NCI-H748 (cell line): Measurements from ENCODE around the gene CALB2.
"Not testable (repeated sequence)": the region's sequence is repeated elsewhere in the genome, so short reads cannot be mapped to it uniquely, and the experiment has no call there.

Experiments
- DNase-seq: peaks from one replicate; lab custom pipeline; 2025; ENCODE audit not compliant: unreplicated experiment; lab: John Stamatoyannopoulos, UW

The CALB2 gene, protein sequence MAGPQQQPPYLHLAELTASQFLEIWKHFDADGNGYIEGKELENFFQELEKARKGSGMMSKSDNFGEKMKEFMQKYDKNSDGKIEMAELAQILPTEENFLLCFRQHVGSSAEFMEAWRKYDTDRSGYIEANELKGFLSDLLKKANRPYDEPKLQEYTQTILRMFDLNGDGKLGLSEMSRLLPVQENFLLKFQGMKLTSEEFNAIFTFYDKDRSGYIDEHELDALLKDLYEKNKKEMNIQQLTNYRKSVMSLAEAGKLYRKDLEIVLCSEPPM

DNA sequence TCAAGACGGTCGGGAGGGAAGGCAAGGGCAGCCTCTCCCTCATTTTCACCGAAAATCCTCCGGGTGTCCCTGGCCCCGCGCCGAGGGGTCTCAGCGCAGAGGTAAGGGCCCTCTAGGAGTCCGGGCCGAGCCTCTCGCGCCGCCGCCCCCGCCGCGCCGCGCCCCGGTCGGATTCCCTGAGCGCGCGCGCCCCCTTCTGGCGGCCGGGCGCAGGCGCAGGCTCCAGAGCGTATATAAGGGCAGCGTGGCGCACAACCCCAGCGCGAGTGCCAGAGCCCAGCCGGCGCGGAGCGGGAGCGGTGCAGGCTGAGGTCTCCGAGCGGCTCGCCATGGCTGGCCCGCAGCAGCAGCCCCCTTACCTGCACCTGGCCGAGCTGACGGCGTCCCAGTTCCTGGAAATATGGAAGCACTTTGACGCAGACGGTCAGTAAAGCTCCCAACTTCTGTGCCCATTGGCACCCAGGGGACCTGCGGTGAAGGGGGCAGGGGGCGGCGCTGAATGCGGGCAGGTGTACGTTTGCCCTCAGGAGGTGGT lies at the start of gene CALB2:
Gene CALB2, plus strand, starts transcription at position 260 of the 535 bp plus-strand sequence. Its CDS starts 70 bp downstream, at position 330.
- DNase-seq = peak; percentile 61

DNA sequence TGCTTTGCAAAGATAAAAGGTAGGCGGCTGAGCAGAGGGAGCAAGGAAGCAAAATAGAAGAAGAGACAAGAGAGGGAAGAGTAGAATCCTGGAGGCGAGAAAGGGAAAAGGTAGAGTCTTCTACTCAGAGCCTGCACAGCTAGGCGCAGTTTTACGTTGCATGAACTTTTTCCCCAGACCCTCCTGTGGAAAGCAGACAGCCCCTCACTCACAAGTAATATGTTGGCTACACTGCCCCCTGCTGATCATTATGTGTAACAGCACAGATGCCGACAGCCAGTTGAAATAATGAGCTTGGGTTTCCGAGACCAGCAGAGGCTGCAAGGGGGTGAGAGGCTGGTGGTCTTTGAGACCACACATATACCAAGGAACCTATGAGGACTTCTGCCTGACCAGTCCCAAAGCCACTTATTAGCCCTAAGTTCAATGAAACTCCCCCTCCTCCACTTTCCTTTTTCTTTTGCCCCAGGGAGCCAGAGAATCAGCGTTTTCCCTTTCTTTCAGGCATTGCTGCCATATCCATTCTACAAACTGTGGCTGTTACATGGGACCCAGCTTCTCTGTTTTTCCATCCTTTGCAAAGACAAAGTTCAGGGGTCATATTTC lies 46.9 kb upstream of the CALB2 start:
- peak; percentile 44 for DNase-seq

DNA sequence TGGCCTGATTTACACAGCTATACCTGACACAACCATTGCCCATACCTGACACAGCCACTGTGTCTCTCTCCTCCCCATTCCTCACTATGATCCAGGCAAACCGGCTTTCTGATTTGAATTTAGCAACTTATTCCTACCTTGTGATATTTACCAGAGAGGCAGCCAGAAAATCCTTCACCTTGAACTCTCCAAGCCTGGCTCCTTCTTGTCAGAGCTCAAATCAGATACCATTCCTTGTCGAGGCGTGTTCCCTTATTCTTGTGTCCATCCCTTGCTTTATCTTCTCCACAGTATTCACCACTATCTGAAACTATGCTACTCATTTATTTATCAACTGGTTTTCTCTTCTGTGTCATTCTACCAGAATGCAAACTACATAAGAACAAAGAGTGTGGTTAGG lies 44.9 kb upstream of the CALB2 start:
- not testable (repeated sequence) for DNase-seq

DNA sequence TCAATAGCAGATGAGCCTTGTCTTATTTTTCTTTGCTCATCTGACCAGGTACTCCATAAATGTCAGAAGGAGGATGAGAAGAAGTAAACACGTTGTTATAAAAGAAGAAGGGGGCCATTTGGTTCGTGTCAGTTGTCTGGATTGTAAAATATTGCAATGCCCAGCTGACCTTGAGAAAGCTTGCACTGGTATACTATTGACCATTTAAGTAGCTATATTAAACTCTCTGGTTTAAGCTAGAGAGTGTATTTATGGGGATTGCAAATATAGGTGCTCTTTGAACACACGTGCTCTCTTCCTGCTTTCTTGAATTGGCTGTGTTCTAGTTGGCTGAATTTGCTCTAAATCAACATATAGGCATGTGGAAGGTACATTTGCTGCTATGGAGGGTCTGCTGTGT lies 43.3 kb upstream of the CALB2 start:
- DNase-seq = no peak

DNA sequence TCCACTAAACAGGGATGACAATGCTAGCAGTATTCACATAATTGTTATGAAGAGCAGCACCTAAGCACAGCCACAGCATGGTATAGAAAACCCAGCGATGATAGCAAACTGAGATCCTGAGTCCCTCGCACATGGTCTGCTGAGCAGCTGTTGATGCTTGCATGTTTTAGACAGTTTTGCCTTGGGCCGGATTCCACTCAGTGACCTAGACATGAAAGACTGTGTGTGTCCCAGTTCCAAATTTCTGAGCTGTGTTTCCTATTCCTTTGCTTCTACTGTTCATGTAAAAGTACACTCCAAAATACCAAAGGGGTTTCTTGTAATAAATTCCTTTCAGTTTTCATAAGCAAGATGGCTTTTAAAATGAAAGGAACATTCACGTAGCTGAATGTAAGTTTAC lies 38.5 kb upstream of the CALB2 start:
- no peak for DNase-seq

DNA sequence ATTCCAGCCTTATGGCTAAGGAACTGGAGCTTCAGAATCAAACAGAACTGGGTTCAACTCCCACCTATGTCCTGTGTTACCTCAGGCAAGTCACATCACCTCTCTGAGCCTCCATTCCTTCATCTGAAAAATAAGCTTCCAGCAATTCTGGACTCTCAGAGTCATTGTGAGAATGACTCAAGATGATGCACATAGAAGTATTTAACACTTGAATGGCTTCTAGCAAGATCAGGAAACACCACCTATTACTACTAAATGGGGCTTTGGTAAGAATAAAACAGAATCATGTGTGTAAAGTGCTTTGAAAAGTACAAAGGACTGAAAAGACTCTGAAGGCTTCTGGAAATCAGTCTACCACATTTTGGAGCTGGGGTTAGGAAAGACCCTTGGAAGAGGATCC lies 30.8 kb upstream of the CALB2 start:
- DNase-seq = no peak

DNA sequence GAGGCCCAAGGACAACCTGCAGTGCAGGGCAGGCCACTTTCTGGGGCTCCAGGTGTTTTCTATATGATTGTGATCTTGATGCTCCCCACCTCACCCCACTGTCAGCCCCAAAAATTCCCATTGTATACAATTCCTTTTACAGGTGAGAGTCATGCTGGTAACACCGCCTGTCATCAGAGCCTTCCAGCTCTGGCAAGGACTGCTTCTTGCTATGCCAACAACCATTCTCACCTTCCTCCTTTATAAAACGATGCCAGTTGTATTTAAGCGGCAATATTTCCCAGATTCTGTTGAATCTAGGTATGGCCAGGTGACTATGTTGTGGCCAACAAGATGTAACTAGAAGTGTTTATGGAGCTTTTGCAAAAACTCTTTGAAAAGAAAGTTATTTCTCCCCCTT lies 30.4 kb upstream of the CALB2 start:
- DNase-seq = no peak

DNA sequence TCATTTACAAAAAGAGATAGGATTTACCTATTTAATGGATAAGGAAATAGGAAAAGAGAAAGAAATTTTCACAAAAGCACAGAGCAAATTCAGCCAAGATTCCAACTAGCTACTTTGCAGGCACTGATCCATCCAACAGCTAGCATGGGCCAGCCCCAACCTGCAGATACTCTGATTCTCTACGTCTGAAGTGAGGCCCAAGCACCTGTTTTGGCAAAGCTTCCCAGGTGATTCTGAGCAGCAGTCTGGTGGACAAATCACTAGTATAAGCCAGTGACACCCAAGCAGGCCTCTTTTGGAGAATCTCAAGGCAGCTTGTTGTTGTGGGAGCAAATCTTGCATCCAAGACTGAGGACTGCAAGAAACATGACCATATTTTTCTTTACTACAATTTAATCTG lies 20.9 kb upstream of the CALB2 start:
- no peak for DNase-seq

DNA sequence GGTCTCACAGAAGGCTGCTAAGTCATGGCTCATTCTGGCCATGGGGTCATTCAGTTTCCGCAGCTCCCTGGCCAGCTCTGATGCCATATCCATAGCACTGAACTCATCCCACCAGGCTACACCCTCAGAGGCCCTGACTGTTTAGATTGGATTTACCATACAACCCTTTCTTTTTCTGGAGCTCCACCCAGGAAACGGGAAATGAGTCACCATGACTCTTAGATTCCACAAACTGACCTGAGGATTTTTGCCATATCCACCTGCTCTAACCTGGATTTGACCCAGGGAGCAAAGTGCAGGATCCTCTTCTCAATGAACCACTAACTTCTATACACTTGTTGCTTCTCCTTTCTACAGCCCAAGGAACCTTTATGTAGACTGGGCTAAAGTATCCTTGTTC lies 20.3 kb upstream of the CALB2 start:
- no peak for DNase-seq

DNA sequence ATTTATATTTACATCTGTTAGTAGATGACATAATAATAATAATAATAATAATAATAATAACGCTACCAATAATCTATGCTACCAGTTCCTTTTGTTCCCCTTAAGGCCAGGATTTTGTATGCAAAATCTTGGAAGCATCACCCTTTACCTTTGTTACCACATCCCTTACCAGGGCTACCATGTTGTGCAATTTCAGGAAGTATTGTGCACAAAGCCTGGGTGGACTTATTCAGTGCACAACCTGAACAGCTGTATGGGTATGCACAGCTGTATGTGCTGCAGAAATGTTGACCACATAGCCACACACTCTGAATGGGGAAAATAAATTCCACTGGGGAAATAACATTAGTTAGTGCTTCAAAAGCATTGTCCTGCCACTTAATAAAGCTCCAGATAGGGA lies 19.9 kb upstream of the CALB2 start:
- no peak for DNase-seq

DNA sequence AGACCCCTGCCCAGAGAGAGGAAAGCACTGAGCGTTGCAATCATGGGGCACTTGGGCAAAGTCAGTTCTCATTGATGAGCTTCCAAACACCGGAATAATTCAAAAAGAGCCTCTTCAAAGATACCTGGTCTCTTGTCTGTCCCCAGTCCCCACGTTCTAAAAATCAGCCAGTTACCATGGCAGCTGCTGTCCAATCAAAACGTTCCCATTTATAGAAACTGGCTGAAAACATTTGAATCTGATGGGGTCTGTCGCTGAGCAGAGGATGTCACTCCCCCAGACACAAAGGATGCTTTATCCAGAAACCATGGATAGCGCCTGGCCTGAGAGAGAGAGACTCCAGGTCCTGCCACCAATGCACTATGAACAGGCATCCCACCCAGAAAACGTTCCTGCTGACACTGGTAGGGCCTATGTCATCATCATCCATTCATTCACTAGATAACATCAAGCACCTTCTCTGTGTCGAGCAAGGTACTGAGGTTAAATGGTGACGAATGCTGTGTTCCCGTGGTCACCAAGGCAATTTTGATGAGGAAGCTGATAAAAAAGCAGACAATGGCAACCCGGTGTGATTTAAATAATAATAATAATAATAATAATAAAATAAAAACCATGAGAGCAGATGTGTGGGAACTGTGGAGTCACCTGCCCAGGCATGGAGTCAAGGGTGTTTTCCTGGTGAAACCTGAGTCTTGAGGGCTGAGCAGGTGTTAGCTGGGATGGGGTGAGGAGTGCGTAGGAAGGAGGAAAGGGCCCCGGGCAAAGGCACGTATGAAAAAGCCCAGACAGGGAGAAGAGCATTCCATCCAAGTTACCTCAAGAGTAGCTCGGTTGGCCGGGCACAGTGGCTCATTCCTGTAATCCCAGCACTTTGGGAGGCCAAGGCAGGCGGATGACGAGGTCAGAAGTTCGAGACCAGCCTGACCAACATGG lies 19.0 kb upstream of the CALB2 start:
- no peak for DNase-seq

DNA sequence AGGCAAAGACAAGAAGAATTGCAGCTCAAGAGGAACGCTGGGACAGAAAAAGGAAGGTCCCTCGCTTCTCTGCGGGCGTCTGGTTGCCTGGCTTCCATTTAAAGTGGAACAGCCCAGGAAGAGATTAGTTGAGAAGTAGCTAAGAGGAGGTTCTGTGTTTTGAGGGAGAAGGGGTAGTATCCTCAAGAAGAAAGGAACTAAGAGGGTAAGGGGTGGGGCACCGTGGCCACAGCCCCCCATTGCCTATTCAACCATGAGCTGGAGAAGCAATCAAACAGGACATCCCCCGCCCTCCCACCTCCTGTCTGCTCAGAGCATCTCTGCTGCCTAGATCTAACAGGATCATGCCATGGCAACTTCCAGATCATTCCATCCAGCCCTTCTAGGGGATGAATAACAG lies 18.1 kb upstream of the CALB2 start:
- DNase-seq = no peak

DNA sequence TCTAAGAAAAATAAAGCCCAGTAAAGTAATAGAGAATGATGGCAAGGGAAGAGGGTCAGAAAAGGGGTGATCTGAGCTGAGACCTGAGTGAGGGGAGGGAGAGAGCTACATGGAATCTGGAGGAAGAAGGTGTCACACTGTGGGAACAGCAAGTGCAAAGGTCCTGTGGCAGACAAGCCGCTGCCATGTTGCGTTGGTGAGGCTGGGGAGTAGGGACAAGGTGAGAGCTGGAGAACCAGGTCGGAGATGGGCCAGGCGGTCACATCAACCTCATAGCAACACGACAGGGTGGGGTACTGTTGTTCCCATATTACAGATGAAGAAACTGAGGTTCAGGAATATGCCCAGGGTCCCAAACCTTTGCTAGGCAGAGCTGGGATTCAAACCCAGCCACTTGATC lies 16.6 kb upstream of the CALB2 start:
- no peak for DNase-seq

DNA sequence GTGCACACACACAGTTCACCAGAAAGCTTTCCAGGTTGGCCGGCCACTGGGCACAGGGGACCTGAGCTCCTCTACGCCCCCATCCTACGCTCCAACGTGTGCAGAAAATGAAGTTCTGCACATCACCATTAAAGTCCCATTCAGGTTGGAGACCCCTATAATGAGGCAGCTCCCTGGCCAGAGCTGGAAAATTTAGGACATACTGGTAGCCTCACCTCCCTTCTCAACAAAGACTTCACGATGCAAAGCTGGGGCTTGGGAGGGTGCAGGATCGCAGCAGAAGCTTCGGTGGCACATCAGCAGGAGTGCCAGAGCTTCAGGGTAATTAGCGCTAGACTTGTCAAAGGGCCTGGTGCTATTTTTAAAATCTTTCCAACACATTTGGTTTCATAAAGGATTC lies 15.4 kb upstream of the CALB2 start:
- DNase-seq = no peak

DNA sequence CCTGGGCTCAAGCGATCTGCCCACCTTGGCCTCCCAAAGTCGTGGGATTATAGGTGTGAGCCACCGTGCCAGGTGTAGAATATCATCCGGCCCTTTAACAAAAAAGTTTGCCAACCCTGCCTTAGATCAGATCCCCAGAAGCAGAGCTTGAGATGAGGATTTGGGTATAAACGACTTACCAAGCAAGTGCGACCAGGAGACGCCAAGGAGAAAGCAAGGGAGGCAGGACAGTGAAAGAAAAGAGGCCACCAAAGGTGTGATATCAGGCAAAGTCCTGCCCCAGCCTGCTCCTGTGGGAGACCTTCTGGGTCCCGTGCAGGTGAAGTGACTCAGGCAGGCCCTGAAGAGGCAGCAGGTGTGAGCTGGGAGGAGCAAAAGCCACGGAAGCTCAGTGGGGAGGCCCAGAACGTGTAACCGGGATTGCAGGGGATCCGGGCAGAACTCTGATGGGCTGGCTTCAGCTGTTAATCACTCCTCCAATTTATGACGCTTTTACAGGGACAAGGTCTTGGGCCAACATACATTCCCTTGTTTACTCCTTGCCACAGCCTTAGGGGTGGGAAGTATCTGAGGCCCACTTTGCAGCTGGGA lies 14.1 kb upstream of the CALB2 start:
- DNase-seq = no peak

DNA sequence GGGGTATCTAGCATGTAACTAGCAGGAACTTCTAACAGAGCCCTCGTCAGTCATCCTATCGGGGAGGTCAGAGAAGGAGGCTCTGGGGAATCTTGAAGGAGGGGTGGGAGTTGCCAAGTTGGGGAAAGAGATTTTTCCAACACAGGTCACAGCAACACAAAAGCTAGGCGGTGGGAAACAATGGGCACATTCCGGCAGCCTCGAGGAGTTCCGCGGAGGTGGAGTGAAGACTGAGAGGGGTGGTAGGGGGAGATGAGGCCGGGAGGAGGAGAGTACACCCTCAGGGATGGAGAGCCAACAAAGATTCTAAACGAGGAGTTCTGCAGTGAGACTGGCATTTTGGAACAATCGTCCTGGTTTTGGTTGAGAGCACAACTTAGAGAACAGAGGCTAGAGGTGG lies 13.5 kb upstream of the CALB2 start:
- no peak for DNase-seq

DNA sequence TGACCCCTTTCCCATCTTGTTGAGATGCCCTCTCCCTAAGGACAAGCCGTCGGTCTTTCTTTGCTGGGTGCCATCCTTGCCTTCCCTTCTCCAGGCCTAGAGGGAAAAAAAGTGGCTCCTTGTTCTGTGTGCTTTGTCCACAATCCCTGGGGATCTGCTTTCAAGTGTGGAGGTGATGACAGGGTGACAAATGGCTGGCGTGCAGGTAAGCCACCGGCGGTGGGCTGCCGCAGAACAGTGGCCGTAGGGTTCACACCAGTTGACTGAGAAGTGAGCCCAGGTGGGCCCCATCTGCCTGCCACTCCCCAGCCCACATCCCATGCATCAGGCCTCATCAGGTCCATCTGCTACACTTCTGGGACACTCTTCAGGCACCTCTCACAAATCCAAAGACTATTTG lies 11.4 kb upstream of the CALB2 start:
- DNase-seq = no peak

DNA sequence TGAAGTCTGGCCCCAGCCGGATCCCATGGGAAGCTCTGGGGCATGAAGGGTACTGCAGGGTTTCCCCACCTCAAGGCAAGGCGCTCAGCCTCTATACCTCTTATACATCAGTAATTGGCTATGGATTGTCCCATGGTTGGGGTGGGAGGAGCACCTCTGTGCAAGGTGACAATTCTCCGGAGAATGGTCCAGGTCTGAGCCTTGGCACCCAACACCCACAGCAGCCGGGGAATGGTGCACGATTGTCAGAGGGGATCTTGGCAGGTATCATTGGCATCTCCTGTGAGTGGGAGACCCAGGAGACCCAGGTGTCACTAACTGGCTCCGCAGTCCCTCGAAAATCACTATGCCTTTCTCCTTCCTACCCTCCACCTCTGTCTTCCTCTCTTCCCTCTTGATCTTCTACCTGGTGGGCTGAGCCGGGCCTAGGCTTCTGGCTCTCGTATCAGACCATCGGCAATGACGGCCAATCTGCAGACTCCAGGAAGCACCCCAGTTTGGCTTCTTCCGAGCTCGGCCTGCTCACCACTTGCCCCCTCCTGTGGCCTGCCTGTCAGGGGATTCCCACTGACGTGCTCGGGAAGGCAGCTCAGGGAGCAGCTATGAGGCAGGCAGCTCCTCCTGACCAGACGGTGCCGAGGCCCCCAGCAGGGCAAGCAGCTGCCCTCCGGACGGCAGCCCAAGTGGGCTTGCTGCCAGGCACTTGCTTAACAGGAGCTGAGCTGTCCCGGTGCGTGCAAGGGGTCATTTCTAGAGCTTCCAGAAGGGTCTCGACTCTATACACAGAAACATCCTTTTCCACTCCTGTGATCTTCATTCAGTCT lies 10.0 kb upstream of the CALB2 start:
- no peak for DNase-seq

DNA sequence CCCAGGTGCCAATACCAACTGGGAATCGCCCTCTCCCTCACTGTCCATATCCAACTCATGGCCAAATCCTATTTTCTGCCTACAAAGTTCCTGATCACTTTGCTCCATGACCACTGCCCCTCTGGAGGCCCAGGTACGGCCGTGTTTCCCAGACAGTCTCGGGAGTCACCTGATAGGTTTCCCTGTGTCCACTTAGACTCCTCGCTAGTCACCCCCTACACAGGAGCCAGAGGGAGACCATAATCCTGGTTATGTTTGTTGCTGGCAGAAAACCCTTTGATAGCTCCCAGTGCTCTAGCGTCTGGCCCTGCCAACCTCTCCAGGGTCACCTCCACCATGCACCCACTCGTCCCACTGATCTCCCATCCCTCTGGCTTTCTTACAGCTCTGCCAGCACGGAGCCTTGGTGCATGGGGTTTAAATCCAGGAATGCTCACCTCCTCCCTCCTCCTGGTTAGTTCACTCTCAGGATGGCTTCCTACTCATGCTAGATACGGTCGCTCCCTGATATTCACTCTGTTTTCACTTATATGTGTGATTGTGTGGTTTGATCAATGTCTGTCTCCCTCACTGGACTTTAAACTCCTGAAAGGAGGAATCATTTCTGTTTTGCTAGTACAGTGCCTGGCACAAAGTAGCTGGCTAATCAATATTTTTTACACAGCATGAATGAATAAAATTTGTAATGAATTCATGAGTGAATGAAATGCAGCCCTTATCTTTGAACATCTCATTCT lies 7.5 kb upstream of the CALB2 start:
- no peak for DNase-seq

DNA sequence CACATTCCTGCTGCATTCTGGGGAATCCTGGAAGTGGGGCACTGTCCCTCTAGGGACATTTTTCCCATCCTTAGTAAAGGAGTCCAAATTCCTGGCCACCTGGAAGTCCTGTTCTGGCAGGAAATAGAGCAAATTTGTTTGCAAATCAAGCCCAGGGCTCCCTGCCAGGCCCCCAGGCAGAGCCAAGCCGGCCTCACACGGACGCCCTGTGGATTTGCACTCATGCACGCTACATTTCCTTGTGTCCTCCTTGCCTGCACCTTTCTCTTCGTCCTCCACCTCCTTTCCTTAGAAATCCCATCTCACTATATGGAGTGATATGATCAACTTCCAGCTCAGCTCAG lies 7.0 kb upstream of the CALB2 start:
- no peak for DNase-seq
